ENCODE measurements around the gene RPN2.

RPN2 gene

DNA sequence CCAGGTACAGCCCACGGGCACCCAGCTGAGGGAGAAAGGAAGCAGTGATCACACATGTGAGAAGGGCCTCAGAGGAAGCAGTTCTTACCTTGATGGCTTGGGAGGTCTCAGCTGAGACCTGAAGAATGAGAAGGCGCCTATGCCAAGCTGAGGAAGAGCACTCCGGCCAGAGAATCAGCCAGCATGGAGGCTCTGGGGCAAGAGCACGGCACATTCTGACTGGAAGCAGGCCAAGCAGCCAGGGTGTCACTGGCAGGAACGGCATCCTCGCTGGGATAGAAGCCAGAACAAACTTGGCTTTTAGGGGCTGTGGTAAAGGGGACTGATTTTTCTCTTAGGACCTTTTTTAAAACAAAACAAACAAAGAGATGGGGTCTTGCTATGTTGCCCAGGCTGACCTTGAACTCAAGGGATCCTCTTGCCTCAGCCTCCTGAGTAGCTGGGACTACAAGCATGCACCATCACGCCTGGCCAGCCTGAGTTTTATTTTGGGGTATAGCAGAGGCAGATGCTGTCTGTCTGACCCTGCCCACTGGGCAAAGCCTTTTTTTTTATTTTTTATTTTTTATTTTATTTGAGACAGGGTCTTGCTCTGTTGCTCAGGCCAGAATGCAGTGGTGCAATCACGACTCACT, 64.9 kb downstream of the RPN2 start:
- DNase-seq = no peak

DNA sequence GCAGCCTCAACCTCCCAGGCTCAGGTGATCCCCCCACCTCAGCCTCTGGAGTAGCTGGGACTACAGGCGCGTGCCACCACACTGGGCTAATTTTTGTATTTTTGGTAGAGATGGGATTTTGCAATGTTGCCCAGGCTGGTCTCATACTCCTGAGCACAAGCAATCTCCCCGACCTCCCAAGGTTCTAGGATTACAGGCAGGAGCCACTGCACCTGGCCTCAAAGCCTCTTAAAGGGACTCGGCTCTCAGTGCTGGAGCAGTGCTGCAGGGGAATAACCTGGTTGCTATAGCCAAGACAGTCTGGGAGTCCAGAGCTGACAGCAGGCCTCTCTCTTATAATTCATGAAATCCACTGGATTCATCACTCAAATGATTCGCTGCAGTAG, 65.4 kb downstream of the RPN2 start:
- no peak for DNase-seq

DNA sequence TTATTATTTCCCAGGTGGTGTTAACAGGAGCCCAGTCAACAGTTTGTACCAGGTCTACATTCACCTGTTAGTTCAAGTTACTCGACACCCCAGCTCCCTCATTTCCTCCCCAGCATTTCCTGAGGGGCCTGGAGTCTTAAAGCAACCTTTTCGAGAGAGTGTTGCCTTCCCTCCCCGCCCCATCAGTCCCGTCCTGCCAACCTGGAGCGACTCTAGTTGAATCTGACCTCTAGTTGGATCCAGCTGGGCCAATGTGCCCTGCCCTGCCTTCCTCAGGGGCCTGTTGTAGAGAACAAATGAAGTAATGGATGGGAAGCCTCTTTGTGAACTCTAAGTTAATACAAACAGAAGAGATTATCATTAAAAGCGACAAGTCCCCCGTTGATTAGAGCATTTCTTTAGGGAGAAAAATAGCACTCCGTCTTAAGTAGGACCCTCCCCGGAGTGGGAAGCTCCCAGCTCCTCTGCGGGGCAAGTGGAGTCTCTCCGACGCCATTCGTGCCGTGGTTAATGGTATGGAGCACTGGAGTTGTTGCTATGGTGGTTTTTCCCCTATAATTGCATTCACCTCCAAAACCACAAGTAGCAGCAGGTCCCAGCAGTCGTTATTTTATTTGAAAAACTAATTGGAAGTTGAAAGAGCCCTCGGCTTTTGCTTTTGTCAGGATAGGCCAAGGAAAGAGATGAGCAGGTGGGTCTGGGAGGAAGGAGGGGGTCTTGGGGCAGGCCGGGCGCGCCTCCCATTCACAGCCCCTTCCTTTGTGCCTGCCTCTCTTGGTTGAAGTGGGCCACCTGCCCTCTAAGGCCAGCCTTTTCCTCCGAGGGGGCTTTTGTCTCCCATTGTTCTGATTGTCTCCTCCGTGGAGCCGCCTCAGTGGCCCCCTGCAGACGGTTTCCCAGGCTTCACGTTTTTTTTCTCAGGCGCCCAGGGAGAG, 66.4 kb downstream of the RPN2 start:
- no peak for DNase-seq

DNA sequence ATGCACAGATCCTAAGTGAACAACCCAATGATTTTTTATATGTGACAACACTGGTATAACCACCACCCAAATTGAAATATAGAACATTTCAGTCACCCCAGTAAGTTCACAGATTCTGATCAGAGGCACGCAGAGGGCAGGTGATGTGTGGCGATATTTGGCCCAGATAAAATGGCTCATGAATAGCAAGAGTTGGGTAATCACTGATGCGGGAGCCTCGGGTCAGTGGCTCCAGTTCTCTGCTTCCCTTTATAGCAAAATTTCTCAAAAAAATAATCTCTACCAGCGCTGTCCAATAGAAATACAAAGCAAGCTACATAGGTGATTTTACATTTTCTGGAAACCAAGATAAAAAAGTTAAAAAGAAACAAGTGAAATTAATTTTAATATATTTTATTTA, 67.6 kb downstream of the RPN2 start:
- no peak for DNase-seq

DNA sequence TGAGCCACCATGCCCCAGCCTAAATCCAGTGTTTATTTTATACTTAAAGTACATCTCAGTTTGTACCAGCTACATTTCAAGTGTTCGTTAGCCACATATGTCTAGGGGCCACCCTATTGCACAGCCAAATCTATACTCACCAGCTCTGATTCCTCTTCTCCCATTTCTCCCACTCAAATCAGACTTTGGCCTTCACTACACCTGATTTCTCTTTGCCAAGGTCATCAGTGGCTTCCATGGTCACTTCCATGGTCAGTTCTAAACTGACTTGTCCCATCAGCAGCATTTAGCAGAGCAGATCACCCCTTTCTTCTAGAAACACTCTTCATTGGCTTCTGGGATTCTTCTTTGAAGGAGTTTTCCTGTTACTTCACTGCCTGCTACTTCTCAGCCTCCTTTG, 68.4 kb downstream of the RPN2 start:
- DNase-seq = no peak

DNA sequence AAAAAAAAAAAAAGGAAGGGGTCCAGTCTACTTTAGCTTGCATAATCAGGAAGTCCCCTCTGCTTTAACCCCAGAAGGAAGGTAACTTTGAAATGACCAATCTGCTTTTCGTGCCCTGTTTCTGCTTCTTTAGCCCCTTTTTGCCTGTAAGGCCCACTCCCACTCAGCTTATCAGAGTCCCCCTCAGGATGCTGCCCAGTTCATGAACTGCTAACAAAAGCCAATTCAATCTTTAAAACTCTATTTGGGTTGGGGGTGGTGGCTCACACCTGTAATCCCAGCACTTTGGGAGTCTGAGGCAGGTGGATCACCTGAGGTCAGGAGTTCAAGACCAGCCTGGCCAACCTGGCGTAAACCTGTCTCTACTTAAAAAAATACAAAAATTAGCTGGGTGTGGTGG, 70.2 kb downstream of the RPN2 start:
- DNase-seq = no peak

DNA sequence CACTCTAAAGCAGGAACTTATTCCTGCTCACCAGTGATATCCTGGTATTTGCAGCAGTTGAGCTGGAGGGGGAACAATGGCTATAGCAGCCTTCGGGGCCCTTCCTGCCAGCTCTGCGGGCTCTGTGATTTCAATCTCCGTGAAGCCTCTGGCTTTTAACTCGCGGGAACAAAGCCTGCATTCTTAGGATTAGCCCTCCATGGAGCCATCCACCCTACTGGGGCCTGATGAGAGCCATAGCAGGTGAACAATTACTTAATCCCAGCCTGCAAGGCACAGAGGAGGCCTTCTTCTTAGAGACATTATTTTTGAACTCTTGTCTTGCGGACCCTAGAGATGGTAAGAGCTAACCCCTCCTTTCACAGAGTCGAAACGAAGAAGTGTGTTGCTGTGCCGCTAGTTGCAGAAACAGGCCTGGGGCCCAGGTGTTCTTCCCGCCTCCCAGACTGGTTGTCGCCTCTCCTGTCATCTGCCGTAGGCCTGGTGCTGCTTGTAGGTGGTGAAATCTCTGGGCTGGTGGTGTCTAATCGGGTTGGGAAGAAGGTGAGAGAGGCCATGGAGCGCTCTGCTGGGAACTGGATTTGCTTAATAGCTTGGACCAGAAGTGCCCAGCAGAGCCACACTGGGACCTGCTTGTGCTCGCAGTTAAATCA, 72.8 kb downstream of the RPN2 start:
- no peak for DNase-seq

DNA sequence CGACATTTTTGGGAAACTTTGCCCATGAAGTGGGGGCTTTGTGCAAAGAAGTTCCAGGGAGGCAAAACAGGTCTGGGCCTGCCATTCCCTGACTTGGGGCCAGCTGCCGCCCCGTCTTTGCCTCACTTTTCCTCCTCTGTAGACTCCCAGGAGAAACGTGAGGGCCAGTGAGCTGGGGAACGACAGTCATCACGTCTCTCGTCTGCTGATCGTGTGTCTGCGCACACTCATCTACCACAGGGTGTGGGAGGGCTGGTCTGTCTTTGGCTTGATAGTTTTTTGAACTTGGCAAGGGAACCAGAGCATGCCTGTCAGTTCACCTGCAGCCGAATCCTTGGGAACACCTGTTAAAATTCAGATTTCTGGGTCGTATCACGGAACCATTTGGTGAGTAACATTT, 74.0 kb downstream of the RPN2 start:
- no peak for DNase-seq

DNA sequence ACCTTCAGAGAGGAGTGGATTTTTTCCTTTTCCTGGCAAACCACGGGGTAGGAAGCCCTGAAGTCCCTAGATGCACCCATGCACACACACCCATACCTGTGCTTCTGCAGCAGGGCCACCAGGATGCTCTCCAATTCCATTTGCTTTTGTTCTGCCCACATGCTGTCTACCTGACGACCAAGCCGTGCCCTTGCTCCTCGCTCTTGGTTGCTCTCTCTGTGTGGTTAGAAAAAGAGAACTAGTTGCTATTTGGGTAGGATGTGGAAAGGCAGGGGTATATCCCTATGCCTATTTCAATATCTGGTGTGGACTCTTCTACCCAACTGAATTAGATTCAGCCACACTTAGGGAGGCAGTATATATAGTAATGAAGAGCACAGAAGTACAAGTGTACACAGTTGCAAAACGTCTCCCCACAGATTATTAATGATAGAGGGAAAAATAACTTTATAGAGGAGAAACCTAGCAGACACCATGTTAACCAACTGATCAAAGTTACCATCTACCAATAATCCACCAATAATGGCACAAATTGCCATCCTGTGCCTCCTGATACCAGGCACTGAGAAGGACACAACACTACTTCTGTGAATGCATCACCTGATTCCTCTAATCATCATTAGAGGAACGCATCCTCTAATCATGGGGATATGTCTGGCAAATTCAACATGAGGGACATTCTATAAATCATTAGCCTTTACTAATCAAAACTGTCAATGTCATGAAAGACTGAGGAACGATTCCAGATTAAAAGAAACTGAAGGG, 75.2 kb downstream of the RPN2 start:
- no peak for DNase-seq

DNA sequence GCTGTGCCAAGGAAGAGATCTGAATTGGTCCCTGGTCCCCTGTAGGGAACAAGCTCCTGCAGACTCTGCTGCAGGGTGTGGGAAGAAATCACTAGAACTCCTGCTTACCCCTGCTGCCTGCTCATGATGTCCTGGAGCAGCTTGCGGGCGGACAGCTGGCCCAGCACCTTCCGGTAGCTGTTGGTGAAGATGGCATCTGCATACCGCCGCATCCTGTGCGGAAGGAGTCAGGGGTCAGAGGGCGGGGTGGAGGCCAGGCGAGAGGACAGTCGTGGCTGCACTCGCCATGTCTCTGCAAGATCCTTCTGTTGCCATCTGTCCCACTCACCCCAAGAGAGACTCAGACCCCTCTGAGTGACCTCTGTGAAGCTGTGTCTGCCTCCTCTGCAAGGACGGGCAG, 77.2 kb downstream of the RPN2 start:
- DNase-seq = no peak

DNA sequence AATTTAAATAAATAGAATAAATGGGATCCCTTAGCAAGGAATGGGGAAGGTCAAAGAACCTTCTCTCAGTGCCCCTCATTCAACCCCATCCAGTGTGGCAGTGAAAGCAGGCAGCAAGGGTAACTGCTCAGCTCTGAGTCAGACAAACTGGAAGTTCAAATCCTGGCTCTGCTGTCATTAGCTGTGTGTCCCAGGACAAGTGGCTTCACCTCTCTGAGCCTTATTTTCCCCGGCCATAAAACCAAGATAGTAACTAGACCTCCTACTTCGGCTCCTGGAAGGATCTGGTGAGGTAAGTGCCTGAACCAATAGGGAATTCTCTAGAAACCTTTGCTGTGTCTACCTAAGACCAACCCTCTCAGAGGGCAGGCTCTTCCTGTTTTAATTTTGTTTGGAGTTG, 78.4 kb downstream of the RPN2 start:
- DNase-seq = no peak

DNA sequence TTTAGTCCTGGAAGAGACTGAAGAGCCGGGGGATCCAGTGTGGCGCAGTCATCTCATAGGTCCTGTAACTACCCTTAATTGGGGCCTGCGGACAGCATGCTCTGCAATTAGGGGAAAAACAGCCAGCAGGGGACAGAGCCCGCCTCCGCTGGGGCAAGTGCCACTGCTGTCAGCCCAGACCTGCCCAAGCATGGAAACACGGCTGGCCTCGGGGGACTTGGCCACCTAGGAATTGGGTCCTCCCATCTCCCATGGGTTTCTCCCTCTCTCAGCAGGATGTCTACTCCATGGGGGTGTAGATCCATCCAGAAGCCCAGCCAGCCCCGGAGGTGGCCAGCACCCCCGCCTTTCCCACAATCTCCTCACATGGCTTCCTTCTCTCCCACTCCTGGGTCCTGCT, 78.9 kb downstream of the RPN2 start:
- no peak for DNase-seq

DNA sequence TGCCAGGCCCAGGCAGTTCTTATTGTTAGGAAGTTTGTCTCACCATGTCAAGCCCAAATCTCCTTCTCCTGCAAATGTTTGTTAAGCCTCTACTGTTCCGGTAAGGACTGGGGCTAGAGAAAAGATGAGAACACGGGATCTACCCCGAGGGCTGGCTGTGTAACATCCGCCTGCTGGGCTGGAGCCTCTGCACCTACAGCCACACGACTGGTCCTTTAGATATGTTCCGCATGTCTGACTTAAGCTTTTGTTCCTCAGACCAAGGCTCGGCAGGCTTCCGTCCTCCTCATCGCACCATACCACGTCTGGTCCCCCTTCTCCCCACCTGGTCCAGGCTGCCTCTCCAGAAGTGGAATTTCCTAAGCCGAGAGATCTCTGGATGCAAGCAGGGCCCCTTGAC, 79.9 kb downstream of the RPN2 start:
- DNase-seq = no peak

DNA sequence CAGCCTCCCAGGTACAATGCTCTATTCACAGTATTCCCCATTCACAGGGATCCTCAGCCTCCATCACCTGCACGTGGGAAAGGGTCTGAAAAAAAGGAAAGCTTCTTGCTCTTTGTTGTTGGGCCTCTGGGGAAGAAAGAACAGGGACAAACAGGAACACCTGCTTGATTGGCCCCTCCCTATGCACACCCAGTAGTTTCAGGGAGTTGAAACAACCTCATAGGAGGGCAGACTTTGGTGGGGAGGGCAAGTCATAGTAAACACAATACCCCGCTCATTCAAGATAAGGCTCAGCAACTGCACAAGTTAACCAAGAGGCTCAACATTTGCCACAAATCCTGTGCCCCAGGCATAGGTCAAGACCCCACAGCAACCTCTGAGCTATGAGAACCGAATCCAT, 80.7 kb downstream of the RPN2 start:
- DNase-seq = no peak

DNA sequence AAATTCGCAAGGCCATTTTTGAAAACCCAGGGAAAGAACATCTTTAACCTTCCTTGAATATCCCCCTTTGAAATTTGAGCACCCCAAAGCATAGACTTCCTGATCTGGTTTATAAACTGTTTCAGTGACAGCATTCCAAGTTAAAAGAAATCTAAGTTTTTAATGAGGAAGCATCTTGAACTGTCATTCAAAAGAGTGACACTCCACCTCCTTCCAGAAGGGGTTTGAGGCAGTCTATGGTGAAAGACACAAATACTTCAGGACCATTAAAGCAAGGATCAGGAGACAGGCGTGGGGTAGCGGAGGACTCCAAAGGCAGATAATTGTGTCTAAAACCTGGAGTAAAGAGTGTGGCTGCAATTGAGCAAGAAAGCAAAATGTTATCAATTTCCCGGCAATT, 81.8 kb downstream of the RPN2 start:
- no peak for DNase-seq

DNA sequence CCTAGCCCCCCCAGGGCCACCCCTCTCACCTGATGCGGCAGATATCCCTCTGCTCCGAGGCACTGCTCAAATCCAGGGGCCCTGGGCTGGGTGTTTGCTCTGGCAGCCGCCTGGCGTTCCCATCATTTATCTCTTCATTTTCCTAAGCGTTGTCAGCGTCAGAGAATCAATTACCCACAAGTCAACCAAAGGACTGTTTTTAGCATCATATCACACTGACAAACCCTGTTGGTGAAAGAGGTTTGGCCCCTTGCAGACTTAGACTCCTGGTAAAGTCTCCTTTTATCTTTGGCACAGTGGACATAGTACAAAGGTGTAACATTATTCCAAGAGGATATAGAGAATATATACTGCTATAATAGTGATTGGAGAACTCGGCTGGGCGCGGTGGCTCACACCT, 82.6 kb downstream of the RPN2 start, which contains the start of gene GHRH:
Gene GHRH, minus strand, starts transcription at position 101 of the 400 bp plus-strand sequence. CDS start 4,925 bp downstream, outside the sequence.
- no peak for DNase-seq

DNA sequence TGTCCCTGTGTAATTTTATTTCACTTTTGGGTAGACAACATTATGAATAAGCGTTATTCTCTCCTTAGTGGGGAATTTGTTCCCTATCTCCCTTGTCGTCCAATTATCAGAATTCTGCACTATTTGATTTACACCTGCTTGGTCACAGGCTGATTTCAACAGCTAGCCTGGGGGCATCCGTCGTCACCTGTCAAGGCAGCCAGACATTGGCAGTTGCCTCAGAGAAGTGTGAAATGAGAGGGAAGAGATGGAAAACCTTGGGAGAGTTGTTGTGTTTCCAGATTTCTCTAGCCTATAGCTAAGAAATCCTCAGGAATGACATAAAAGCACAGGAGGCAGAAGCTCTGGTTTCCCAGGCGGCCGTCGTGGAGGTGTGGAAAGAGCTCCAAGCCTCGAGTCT, 83.4 kb downstream of the RPN2 start:
- DNase-seq = no peak

DNA sequence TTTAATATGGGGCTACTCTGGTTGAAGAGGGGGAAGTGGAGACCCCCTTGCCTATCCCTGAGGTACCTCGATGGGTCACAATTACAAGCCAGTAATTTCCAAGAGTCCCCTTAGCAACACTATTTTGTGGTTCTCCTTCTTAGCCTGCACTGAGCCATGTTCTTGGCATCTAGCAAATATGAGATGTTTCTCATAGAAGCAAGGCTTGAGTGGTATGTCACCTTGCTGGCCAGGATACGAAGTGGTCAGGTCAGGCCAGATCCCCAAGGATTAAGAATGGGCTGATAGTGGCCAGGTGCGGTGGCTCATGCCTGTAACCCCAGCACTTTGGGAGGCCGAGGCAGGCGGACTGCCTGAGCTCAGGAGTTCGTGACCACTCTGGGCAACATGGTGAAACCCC, 84.6 kb downstream of the RPN2 start:
- no peak for DNase-seq

DNA sequence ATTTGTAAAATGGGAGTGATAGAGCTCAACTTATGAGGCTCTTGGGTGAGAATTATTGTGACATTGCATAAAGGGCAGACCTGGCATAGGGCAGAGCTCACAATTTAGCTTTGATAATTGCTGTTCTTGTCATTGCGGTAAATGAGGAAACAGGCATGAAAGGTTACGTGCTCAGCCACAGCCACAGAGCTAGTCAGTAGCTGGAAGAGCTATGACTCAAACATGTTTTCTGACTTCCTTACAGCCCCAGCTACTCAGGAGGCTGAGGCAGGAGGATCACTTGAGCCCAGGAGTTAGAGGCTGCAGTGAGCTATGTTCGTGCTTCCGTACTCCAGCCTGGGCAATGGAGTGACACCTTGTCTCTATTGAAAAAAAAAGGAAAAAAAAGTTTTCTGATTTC, 86.0 kb downstream of the RPN2 start:
- DNase-seq = no peak

DNA sequence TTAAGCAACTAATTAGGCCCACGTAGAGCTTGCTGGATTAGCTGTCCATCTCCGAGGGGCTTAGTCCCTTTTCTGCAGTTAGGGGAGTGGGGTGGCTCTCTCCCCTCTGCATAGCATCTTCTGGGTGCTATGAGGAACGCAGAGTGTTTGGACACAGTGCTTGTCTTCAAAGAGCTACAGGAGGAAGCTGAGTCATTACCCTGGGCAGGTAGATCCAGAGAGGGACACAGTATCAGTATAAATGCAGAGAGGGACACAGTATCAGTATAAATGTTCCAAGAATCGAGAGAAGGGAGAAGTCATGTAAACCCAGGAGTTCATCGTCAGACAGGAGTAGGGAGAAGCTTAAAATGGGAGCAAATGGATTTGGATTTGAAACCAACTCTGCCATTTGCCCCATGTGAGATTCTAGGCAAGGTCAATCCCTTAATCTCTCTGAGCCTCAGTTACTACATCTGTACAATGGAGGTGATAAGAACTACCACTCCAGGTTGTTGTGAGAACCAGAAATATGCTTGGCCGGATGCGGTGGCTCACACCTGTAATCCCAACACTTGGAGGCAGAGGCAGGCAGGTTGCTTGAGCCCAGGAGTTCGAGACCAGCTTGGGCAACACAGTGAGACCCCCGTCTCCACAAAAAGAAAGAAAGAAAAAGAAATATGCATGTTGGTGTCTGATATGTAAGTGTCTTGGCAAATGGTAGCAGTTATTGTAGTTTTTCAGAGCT, 88.0 kb downstream of the RPN2 start:
- DNase-seq = no peak

DNA sequence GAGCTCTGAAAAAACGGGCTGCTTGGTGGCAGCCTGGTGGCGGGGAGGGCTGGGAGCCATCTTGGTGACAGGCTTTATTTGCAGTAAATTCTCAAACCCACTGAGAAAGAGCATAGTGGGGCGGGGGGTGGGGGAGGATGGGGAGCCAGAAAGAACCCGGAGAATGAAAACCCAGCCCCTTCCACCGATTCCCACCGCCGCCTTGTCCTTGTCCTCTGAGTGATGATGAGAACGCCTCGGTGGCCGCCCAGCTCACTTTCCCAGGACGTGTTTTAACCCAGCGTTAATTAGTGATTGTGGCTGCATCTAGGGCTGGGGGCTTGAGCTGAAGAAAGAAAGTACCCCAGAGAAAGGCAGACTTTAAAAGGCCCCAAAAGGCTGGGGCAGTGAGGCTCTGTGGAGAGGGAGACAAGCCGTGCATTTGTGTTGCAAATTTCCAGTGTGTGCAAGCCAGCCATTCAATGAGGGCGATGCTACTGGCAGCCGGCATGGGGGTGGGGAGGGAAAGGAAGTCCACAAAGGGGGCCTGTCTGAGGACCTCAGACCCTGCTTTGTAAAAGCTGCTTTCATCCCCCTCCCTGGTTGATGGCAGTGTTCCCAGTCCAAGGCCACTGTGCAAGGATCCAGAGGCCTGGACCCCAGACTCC, 88.7 kb downstream of the RPN2 start:
- no peak for DNase-seq

Measured in stimulated activated CD8-positive, alpha-beta memory T cell treated with anti-CD3 and anti-CD28 coated beads, Interleukin-4, amount 100 ng/mL, for 48 hours (primary cell).